Measurements from ENCODE around the gene SUB1. TPM values are rescaled to one million over a fixed set of nuclear protein-coding genes. Genes with fewer than 3 reads are reported as not detected.

The SUB1 gene
- total RNA-seq, 1 experiment from 2014 or later = 288 TPM

DNA sequence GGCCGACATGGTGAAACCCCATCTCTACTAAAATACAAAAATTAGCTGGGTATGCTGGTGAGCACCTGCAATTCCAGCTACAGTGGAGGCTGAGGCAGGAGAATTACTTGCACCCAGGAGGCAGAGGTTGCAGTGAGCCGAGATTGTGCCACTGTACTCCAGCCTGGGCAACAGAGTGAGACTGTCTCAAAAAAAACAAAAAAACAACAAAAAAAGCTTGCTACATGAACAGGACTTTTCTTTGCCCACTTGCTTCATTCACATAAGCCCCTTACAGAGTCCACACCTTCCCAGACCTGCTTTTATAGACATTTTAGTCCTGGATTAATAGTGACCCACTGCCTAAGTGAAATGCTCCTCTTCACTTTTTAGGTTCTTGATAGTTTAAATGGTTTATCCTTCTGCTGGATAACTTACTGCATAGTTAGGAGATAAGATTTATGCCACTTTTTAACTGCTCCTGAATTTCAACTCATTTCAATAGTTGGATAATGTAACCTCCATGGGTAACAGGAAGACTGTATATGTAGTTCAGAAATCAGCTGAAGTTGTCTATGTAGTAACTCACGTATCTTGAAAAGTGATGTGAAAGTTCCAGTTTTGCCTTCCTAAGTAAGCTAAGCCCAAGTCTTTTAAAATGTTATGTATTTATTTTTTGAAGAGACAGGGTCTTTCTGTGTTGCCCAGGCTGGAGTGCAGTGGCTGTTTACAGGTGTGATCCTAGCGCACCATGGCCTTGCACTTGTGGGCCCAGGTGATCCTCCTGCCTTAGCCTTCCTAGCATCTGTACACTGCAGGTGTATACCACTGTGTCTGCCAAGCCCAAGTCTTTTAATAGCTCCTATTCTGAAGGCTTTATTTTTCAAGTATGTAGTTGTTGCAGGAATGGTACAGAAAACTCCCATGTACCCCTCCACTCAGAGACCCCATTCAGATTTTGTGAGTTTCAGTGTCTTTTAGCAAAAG lies 19.7 kb downstream of the SUB1 start:
- Histone ChIP-seq H4K20me1 (ENCODE audit: control insufficient read depth, insufficient read depth, insufficient read length) (no peaks in the 10 kb centered on the region), H3K18ac (ENCODE audit: insufficient read length, low read depth, low read length) (no peak overlapping the region), H2BK5ac (ENCODE audit: insufficient read length, low read length) (no peak overlapping the region), H3K27ac (ENCODE audit: insufficient read length, low read depth, low read length) (no peak overlapping the region), H3K23ac (ENCODE audit: insufficient read length, low read depth, low read length) (no peak overlapping the region), H3K4me2 (ENCODE audit: insufficient read depth, insufficient read length, low read length) (no peak overlapping the region), H2AFZ (ENCODE audit: low read length) (no peak overlapping the region), H4K5ac (ENCODE audit: insufficient read length, low read depth, low read length) (no peak overlapping the region), H3K23me2 (ENCODE audit: insufficient read length, low read depth, low read length, poor library complexity, severe bottlenecking) (no peaks in the 10 kb centered on the region), H3K56ac (ENCODE audit: insufficient read length, low read depth, low read length) (no peak overlapping the region), H3K79me1 (ENCODE audit: insufficient read depth, low read depth, low read length, poor library complexity, severe bottlenecking) (no peaks in the 10 kb centered on the region), H2BK120ac (ENCODE audit: low read depth, low read length, poor library complexity, severe bottlenecking) (no peak overlapping the region), H4K91ac (ENCODE audit: insufficient read length, low read depth, low read length) (no peak overlapping the region), H2BK20ac (ENCODE audit: low read depth, low read length, poor library complexity, severe bottlenecking) (no peak overlapping the region), H3K4ac (ENCODE audit: low read depth, low read length) (no peak overlapping the region), H3K4me1 (ENCODE audit: insufficient read depth, low read length) (no peaks in the 10 kb centered on the region), H3K9me3 (ENCODE audit: control insufficient read depth, low read depth, low read length) (no peaks in the 10 kb centered on the region), H3K14ac (ENCODE audit: insufficient read depth, low read length) (no peak overlapping the region), H3K9ac (ENCODE audit: extremely low read depth, insufficient read length, low read length) (no peak overlapping the region), H2BK12ac (ENCODE audit: insufficient read length, low read depth, low read length) (no peak overlapping the region), H3K27me3 (ENCODE audit: insufficient read depth, low read length) (no peaks in the 10 kb centered on the region), H3T11ph (ENCODE audit: low read length) (no peak overlapping the region), H3K79me2 (ENCODE audit: insufficient read depth, low read length) (no peaks in the 10 kb centered on the region), H4K8ac (replicated peaks; ENCODE audit: insufficient read length, low read depth, low read length) (no peak overlapping the region), H2AK5ac (ENCODE audit: insufficient read length, low read length) (no peak overlapping the region), H2BK15ac (ENCODE audit: low read depth, low read length) (no peak overlapping the region)
- no peaks in the 10 kb centered on the region for H3K9me3 Mint-ChIP-seq
- H3K36me3 Mint-ChIP-seq (ENCODE audit: insufficient read depth in 1 of 3, low read depth in 3 of 3) = peaks cover 14 to 48% (median 41%) of the 10 kb centered on the region in 3 experiments
- no peaks in the 10 kb centered on the region for H3K27me3 Mint-ChIP-seq (ENCODE audit: low read depth)
- WGBS (ENCODE audit: extremely low coverage, insufficient read length, low lambda C conversion rate) = no CpG with 5 or more reads among the region's 4 CpGs
- no peak overlapping the region; a peak in 1 of 7 replicates for H3K27ac Mint-ChIP-seq
- DNase-seq = no peak
- no peak overlapping the region for H3K4me3 Mint-ChIP-seq
- no peaks in the 10 kb centered on the region for H3K4me1 Mint-ChIP-seq
- TF ChIP-seq, protein P1, sequence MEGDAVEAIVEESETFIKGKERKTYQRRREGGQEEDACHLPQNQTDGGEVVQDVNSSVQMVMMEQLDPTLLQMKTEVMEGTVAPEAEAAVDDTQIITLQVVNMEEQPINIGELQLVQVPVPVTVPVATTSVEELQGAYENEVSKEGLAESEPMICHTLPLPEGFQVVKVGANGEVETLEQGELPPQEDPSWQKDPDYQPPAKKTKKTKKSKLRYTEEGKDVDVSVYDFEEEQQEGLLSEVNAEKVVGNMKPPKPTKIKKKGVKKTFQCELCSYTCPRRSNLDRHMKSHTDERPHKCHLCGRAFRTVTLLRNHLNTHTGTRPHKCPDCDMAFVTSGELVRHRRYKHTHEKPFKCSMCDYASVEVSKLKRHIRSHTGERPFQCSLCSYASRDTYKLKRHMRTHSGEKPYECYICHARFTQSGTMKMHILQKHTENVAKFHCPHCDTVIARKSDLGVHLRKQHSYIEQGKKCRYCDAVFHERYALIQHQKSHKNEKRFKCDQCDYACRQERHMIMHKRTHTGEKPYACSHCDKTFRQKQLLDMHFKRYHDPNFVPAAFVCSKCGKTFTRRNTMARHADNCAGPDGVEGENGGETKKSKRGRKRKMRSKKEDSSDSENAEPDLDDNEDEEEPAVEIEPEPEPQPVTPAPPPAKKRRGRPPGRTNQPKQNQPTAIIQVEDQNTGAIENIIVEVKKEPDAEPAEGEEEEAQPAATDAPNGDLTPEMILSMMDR (conservative IDR thresholded peaks at IDR 0.05) = no peak

Data from H9 (cell line).